Endodermal cell (in vitro differentiated cells): ENCODE measurements around the gene RUBCNL. TPM values are rescaled to one million over a fixed set of nuclear protein-coding genes. Genes with fewer than 3 reads are reported as not detected.

Experiments
- DNase-seq: peaks from one replicate; pipeline ENCODE4 v3.0.0-alpha.2; 2017
- H3K27ac ChIP-seq: 2 replicates; pipeline ENCODE4 v1.5.1; 2013; ENCODE audit warnings: mild to moderate bottlenecking, low read depth, low read length, moderate library complexity
- H3K27me3 ChIP-seq: 2 replicates; pipeline ENCODE4 v1.6.1; 2013; ENCODE audit warnings: mild to moderate bottlenecking, low read length, moderate library complexity; ENCODE audit not compliant: insufficient read depth, control insufficient read depth, poor library complexity, severe bottlenecking
- H3K36me3 ChIP-seq: 2 replicates; pipeline ENCODE4 v1.7.0; 2013; ENCODE audit warnings: mild to moderate bottlenecking, low read length, moderate library complexity; ENCODE audit not compliant: control insufficient read depth, insufficient read depth
- H3K4me1 ChIP-seq: one replicate; pipeline ENCODE4 v1.7.0; 2013; ENCODE audit warnings: low read length; ENCODE audit not compliant: control insufficient read depth, insufficient read depth
- H3K4me3 ChIP-seq: 2 replicates; pipeline ENCODE4 v1.5.1; 2013; ENCODE audit warnings: mild to moderate bottlenecking, low read length, moderate library complexity
- H3K9ac ChIP-seq: 2 replicates; pipeline ENCODE4 v1.6.1; 2013; ENCODE audit warnings: mild to moderate bottlenecking, low read length, moderate library complexity; ENCODE audit not compliant: poor library complexity, severe bottlenecking; ENCODE audit errors: extremely low read depth
- H3K9me3 ChIP-seq: 2 replicates; pipeline ENCODE4 v1.6.1; 2013; ENCODE audit warnings: mild to moderate bottlenecking, low read length, moderate library complexity; ENCODE audit not compliant: control insufficient read depth
- H3K27ac Mint-ChIP-seq: 2 replicates; pipeline ENCODE4 v1.8.0; 2020; ENCODE audit warnings: mixed read lengths
- H3K27me3 Mint-ChIP-seq: 2 replicates; pipeline ENCODE4 v1.8.0; 2021; ENCODE audit warnings: mild to moderate bottlenecking, mixed read lengths; ENCODE audit not compliant: insufficient read depth
- H3K36me3 Mint-ChIP-seq: 2 replicates; pipeline ENCODE4 v1.8.0; 2020; ENCODE audit warnings: low read depth, mixed read lengths
- H3K4me1 Mint-ChIP-seq: 2 replicates; pipeline ENCODE4 v1.8.0; 2020; ENCODE audit warnings: mixed read lengths
- H3K4me3 Mint-ChIP-seq: 2 replicates; pipeline ENCODE4 v1.8.0; 2020; ENCODE audit warnings: mild to moderate bottlenecking, moderate library complexity, mixed read lengths
- H3K9me3 Mint-ChIP-seq: 2 replicates; pipeline ENCODE4 v1.8.0; 2020; ENCODE audit warnings: mild to moderate bottlenecking, mixed read lengths
- WGBS, 2 experiments: methylation state at CpG; one replicate each; pipeline versions ENCODE4 v1.1.5 to v1.1.7; 2013; ENCODE audit warnings: missing lambda C conversion rate in 2 of 2, mixed read lengths in 1 of 2; ENCODE audit not compliant: insufficient coverage in 1 of 2, insufficient read length in 1 of 2; 5-methylcytosine and 5-hydroxymethylcytosine counted together
- total RNA-seq, 2 donors: library from RNA; stranded (reverse); fragmentation: NEBNext Ultra II Directional in 1 of 2; extraction: Animal tissue kit (Norgen Biotek cat#: 25700) in 1 of 2; gene quantifications; 2 replicates in 1 of 2; 3 replicates in 1 of 2; pipeline ENCODE4 v1.2.1, GENCODE V29; 2021
- TF ChIP-seq, protein P1 (sequence below): fragments of 200-600 bp; sonication (generic); conservative IDR thresholded peaks from 2 replicates; pipeline ENCODE4 v1.5.0; 2021; ENCODE audit warnings: antibody characterized with exemption, mild to moderate bottlenecking

Gene RUBCNL
- total RNA-seq, 2 donors from 2014 or later = 3.1 to 3.6 TPM

- H3K27ac Mint-ChIP-seq = no peak overlapping the region
- no peaks in the 10 kb centered on the region for H3K9me3 Mint-ChIP-seq
- Histone ChIP-seq H3K27me3 (no peaks in the 10 kb centered on the region), H3K27ac (no peak overlapping the region), H3K36me3 (no peaks in the 10 kb centered on the region), H3K9me3 (no peaks in the 10 kb centered on the region), H3K9ac (no peak overlapping the region), H3K4me1 (no peaks in the 10 kb centered on the region), H3K4me3 (no peak overlapping the region)
- no peaks in the 10 kb centered on the region for H3K36me3 Mint-ChIP-seq
- no peak overlapping the region for H3K4me3 Mint-ChIP-seq
- H3K4me1 Mint-ChIP-seq = no peaks in the 10 kb centered on the region
- no peaks in the 10 kb centered on the region for H3K27me3 Mint-ChIP-seq
- DNase-seq = peak; percentile 46
- TF ChIP-seq, protein P1, sequence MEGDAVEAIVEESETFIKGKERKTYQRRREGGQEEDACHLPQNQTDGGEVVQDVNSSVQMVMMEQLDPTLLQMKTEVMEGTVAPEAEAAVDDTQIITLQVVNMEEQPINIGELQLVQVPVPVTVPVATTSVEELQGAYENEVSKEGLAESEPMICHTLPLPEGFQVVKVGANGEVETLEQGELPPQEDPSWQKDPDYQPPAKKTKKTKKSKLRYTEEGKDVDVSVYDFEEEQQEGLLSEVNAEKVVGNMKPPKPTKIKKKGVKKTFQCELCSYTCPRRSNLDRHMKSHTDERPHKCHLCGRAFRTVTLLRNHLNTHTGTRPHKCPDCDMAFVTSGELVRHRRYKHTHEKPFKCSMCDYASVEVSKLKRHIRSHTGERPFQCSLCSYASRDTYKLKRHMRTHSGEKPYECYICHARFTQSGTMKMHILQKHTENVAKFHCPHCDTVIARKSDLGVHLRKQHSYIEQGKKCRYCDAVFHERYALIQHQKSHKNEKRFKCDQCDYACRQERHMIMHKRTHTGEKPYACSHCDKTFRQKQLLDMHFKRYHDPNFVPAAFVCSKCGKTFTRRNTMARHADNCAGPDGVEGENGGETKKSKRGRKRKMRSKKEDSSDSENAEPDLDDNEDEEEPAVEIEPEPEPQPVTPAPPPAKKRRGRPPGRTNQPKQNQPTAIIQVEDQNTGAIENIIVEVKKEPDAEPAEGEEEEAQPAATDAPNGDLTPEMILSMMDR = peak; percentile 28
- WGBS, 2 experiments = 90 to 91% methylated on average over 6 to 16 of the region's 16 CpGs
Observed at GRCh38 chr13:46343279-46343994, 43.6 kb downstream of the RUBCNL start.

DNA sequence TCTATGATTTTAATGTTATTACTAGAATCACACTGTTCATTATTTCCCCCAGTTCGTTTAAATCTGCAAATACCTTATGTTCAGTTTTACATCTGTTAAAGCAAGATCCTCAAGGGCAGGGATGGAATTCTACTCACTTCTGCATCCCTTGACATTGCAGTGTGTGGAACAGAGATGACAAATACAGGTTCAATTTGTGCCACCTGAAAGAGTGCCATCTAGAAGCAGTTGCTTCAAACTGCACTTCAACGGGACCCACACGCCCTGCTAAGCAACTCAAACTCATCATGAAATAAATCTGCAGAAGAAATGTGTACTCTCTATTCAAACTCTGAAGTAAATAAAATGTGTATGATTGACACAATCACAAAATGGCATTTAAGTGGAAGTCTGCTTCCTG is 44.5 kb downstream of the RUBCNL start:
- H3K4me3 ChIP-seq = no peak overlapping the region
- H3K27ac Mint-ChIP-seq = no peak overlapping the region
- no peaks in the 10 kb centered on the region for H3K4me1 ChIP-seq
- no peaks in the 10 kb centered on the region for H3K4me1 Mint-ChIP-seq
- no peaks in the 10 kb centered on the region for H3K9me3 ChIP-seq
- TF ChIP-seq, protein P1 = peak; percentile 29
- 76 to 88% methylated on average over 1 to 3 of the region's 3 CpGs for whole genome bisulfite sequencing, 2 experiments
- H3K36me3 Mint-ChIP-seq = no peaks in the 10 kb centered on the region
- no peaks in the 10 kb centered on the region for H3K9me3 Mint-ChIP-seq
- H3K27ac ChIP-seq = no peak overlapping the region
- H3K27me3 ChIP-seq = no peaks in the 10 kb centered on the region
- no peaks in the 10 kb centered on the region for H3K36me3 ChIP-seq
- no peak for DNase-seq
- no peak overlapping the region for H3K9ac ChIP-seq
- no peaks in the 10 kb centered on the region for H3K27me3 Mint-ChIP-seq
- H3K4me3 Mint-ChIP-seq = no peak overlapping the region

- WGBS, 2 experiments = 85 to 100% methylated on average over 1 of the region's 1 CpG
Observed at GRCh38 chr13:46341112-46341711, 45.8 kb downstream of the RUBCNL start.

More at GRCh38 chr13:46341112-46341711, 45.8 kb downstream of the RUBCNL start:
- TF ChIP-seq, protein P1 = no peak
- Mint-ChIP-seq H3K27ac (no peak overlapping the region), H3K9me3 (peaks cover 3% of the 10 kb centered on the region), H3K36me3 (no peaks in the 10 kb centered on the region), H3K27me3 (no peaks in the 10 kb centered on the region), H3K4me3 (no peak overlapping the region), H3K4me1 (no peaks in the 10 kb centered on the region)
- H3K9ac ChIP-seq = no peak overlapping the region
- no peak for DNase-seq
- no peaks in the 10 kb centered on the region for H3K27me3 ChIP-seq
- no peaks in the 10 kb centered on the region for H3K9me3 ChIP-seq
- no peak overlapping the region for H3K27ac ChIP-seq
- H3K4me3 ChIP-seq = no peak overlapping the region
- H3K4me1 ChIP-seq = no peaks in the 10 kb centered on the region
- H3K36me3 ChIP-seq = no peaks in the 10 kb centered on the region
